CD14-positive monocyte (primary cell): ENCODE data around the gene GPC6. TPM values are rescaled to one million over a fixed set of nuclear protein-coding genes. Genes with fewer than 3 reads are reported as not detected.

Experiments used
- DNase-seq, 3 donors: peaks; one replicate each; pipeline ENCODE4 v3.0.0-alpha.2; 2011 to 2022
- H2AFZ ChIP-seq: 2 replicates; pipeline ENCODE4 v1.6.0; 2012; ENCODE audit warnings: mild to moderate bottlenecking, low read depth, low read length, inconsistent platforms; ENCODE audit not compliant: insufficient read depth, poor library complexity, severe bottlenecking
- H3K27ac ChIP-seq, 2 donors: 1 replicate in 1 of 2; 2 replicates in 1 of 2; pipeline ENCODE4 v1.5.1; 2012 to 2013; ENCODE audit warnings: low read length in 2 of 2, control low read depth in 1 of 2, inconsistent platforms in 1 of 2, low read depth in 1 of 2, mild to moderate bottlenecking in 1 of 2
- H3K27me3 ChIP-seq, 2 donors: one replicate each; pipeline versions ENCODE4 v1.6.0 to v1.6.1; 2011 to 2013; ENCODE audit warnings: low read length in 2 of 2; ENCODE audit not compliant: control insufficient read depth in 2 of 2, insufficient read depth in 2 of 2
- H3K36me3 ChIP-seq, 2 donors: replicated peaks in 1 of 2; 1 replicate in 1 of 2; 2 replicates in 1 of 2; pipeline versions ENCODE4 v1.5.1 to v1.6.1; 2012 to 2013; ENCODE audit warnings: low read length in 2 of 2, control low read depth in 1 of 2, inconsistent platforms in 1 of 2, mild to moderate bottlenecking in 1 of 2; ENCODE audit not compliant: insufficient read depth in 2 of 2, control insufficient read depth in 1 of 2
- H3K4me1 ChIP-seq, 2 donors: 1 replicate in 1 of 2; 2 replicates in 1 of 2; pipeline versions ENCODE4 v1.5.1 to v1.6.1; 2012 to 2013; ENCODE audit warnings: low read length in 2 of 2, control low read depth in 1 of 2, inconsistent platforms in 1 of 2, mild to moderate bottlenecking in 1 of 2, moderate library complexity in 1 of 2; ENCODE audit not compliant: insufficient read depth in 2 of 2, control insufficient read depth in 1 of 2
- H3K4me2 ChIP-seq: replicated peaks from 2 replicates; pipeline ENCODE3; 2012; ENCODE audit warnings: low read length, moderate library complexity, mild to moderate bottlenecking; ENCODE audit not compliant: poor library complexity, severe bottlenecking; ENCODE audit errors: extremely low read depth
- H3K4me3 ChIP-seq, 3 experiments: fragments of 200-600 bp in 1 of 3; sonication (generic) in 1 of 3; replicated peaks in 1 of 3; 1 replicate in 2 of 3; 2 replicates in 1 of 3; pipeline ENCODE4 v1.5.1; 2011 to 2013; ENCODE audit warnings: low read length in 3 of 3, mild to moderate bottlenecking in 3 of 3, control low read depth in 2 of 3, low read depth in 2 of 3, inconsistent platforms in 1 of 3, moderate library complexity in 1 of 3
- H3K79me2 ChIP-seq: 2 replicates; pipeline ENCODE4 v1.6.0; 2012; ENCODE audit warnings: mild to moderate bottlenecking, control low read depth, inconsistent platforms, low read length, moderate library complexity; ENCODE audit not compliant: insufficient read depth
- H3K9ac ChIP-seq: 2 replicates; pipeline ENCODE4 v1.6.0; 2017; ENCODE audit warnings: low read length, mild to moderate bottlenecking; ENCODE audit not compliant: insufficient read depth, poor library complexity, severe bottlenecking
- H3K9me3 ChIP-seq, 2 donors: replicated peaks in 1 of 2; 1 replicate in 1 of 2; 2 replicates in 1 of 2; pipeline versions ENCODE4 v1.5.1 to v1.6.1; 2012 to 2013; ENCODE audit warnings: low read length in 2 of 2, control low read depth in 1 of 2; ENCODE audit not compliant: control insufficient read depth in 1 of 2, insufficient read depth in 1 of 2
- H4K20me1 ChIP-seq: 2 replicates; pipeline ENCODE4 v1.6.0; 2012; ENCODE audit warnings: mild to moderate bottlenecking, low read length, control low read depth, moderate library complexity; ENCODE audit not compliant: insufficient read depth
- H3K27ac Mint-ChIP-seq, 7 donors: one replicate each; pipeline ENCODE4 v1.8.0; 2020; ENCODE audit warnings: mild to moderate bottlenecking in 7 of 7, mixed read lengths in 7 of 7, moderate library complexity in 6 of 7, inconsistent platforms in 2 of 7
- H3K27me3 Mint-ChIP-seq, 3 donors: one replicate each; pipeline ENCODE4 v1.8.0; 2021 to 2022; ENCODE audit warnings: low read depth in 3 of 3, mild to moderate bottlenecking in 3 of 3, mixed read lengths in 3 of 3, moderate library complexity in 3 of 3, inconsistent platforms in 1 of 3
- H3K36me3 Mint-ChIP-seq, 2 donors: one replicate each; pipeline ENCODE4 v1.8.0; 2020; ENCODE audit warnings: mixed read lengths in 2 of 2, inconsistent platforms in 1 of 2, mild to moderate bottlenecking in 1 of 2
- H3K4me1 Mint-ChIP-seq: one replicate; pipeline ENCODE4 v1.8.0; 2020; ENCODE audit warnings: mild to moderate bottlenecking, mixed read lengths
- H3K4me3 Mint-ChIP-seq, 2 donors: one replicate each; pipeline ENCODE4 v1.8.0; 2020; ENCODE audit warnings: mild to moderate bottlenecking in 2 of 2, mixed read lengths in 2 of 2, moderate library complexity in 1 of 2
- H3K9me3 Mint-ChIP-seq, 7 donors: one replicate each; pipeline ENCODE4 v1.8.0; 2020 to 2022; ENCODE audit warnings: mixed read lengths in 7 of 7, mild to moderate bottlenecking in 6 of 7, moderate library complexity in 6 of 7, inconsistent platforms in 2 of 7
- WGBS: methylation state at CpG from one replicate; pipeline ENCODE4 v1.1.5; 2013; ENCODE audit warnings: missing lambda C conversion rate; ENCODE audit not compliant: insufficient coverage; 5-methylcytosine and 5-hydroxymethylcytosine counted together
- intact Hi-C, 2 donors: fragments of 100-400 bp; cut with micrococcal nuclease; formaldehyde crosslinking; loops; one replicate each; pipeline versions ENCODE4 v1.15.0 to v1.15.1; 2023
- polyA plus RNA-seq, 3 donors: library from polyadenylated mRNA; depleted of rRNA in 1 of 3; unstranded in 2 of 3; stranded (reverse) in 1 of 3; fragments of 300-500 nt in 2 of 3; fragments of >200 nt in 1 of 3; fragmentation: Illumina TruSeq in 2 of 3; gene quantifications; 1 replicate in 2 of 3; 2 replicates in 1 of 3; pipeline ENCODE4 v1.2.3, GENCODE V29; 2012 to 2021
- TF ChIP-seq, protein P1 (sequence below): fragments of 200-600 bp; IDR thresholded peaks from one replicate; pipeline ENCODE4 v1.8.0; 2022; ENCODE audit warnings: antibody characterized with exemption, mild to moderate bottlenecking

The GPC6 gene
- polyA plus RNA-seq, 3 donors, result not detected

DNA sequence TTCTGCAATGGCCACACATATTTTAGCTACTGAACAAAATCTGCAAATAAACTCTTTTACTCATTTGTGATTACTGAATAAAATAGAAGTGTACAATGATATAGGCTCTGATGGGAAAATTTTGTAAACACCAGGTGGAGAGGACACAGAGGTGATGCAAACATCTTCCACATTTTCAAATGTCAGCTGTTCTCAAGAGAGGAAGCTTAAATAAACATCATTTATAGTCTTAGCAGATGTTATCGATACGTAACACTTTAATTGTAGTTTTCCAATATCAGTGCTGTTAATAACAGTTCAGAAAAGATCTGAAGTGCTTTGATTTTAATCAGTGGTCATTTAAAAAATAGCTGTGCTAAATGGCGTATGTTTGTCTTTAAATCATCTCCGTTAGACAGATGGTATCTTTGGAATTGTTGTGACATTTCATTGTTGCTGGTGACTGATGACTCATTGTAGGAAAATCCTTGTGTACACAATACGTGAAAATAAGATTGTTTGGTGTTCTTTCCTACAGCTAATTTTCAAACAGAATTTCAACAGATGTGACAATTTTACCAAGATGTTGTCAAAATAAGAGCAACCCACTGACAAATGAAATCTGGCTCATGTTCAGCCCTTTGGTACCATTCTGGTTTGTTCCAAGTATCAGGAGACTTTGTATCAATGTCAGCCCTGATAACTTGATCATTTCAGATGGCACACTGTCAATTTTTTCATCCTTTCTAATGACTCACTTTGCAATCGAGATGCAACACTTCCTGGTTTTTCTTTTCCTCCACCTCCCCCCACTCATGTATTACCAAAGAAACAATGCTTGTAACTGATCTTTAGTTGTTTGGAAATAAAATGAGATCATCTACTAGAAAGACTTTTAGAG, 736.9 kb downstream of the GPC6 start:
- H3K27me3 ChIP-seq, result no peaks in the 10 kb centered on the region
- Mint-ChIP-seq H3K36me3 (no peaks in the 10 kb centered on the region), H3K27me3 (no peaks in the 10 kb centered on the region), H3K27ac (no peak overlapping the region), H3K4me3 (no peak overlapping the region), H3K9me3 (peaks cover 0 to 15% (median 3%) of the 10 kb centered on the region in 7 donors), H3K4me1 (no peaks in the 10 kb centered on the region)
- no peak overlapping the region for H3K9ac ChIP-seq
- TF ChIP-seq, protein P1, sequence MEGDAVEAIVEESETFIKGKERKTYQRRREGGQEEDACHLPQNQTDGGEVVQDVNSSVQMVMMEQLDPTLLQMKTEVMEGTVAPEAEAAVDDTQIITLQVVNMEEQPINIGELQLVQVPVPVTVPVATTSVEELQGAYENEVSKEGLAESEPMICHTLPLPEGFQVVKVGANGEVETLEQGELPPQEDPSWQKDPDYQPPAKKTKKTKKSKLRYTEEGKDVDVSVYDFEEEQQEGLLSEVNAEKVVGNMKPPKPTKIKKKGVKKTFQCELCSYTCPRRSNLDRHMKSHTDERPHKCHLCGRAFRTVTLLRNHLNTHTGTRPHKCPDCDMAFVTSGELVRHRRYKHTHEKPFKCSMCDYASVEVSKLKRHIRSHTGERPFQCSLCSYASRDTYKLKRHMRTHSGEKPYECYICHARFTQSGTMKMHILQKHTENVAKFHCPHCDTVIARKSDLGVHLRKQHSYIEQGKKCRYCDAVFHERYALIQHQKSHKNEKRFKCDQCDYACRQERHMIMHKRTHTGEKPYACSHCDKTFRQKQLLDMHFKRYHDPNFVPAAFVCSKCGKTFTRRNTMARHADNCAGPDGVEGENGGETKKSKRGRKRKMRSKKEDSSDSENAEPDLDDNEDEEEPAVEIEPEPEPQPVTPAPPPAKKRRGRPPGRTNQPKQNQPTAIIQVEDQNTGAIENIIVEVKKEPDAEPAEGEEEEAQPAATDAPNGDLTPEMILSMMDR, result no peak
- H3K9me3 ChIP-seq, result peaks cover 0 to 6% of the 10 kb centered on the region in 2 donors
- H3K4me3 ChIP-seq, result no peak overlapping the region
- H4K20me1 ChIP-seq, result no peaks in the 10 kb centered on the region
- no peak for DNase-seq
- H3K79me2 ChIP-seq, result no peaks in the 10 kb centered on the region
- WGBS, result no CpG with 5 or more reads among the region's 6 CpGs
- intact Hi-C loops, result no loop called here
- no peaks in the 10 kb centered on the region for H3K4me1 ChIP-seq
- no peak overlapping the region for H3K27ac ChIP-seq
- no peak overlapping the region for H2AFZ ChIP-seq
- no peaks in the 10 kb centered on the region for H3K36me3 ChIP-seq
- no peak overlapping the region for H3K4me2 ChIP-seq

GRCh38 chr13:93964146-93964512, 737.5 kb downstream of the GPC6 start:
- no peaks in the 10 kb centered on the region for H3K36me3 ChIP-seq
- no peaks in the 10 kb centered on the region for H3K36me3 Mint-ChIP-seq

More at GRCh38 chr13:93964146-93964512, 737.5 kb downstream of the GPC6 start:
- no CpG with 5 or more reads among the region's 2 CpGs for WGBS
- no peak overlapping the region for H3K27ac Mint-ChIP-seq
- Histone ChIP-seq H3K4me2 (no peak overlapping the region), H3K79me2 (no peaks in the 10 kb centered on the region), H3K9me3 (peaks cover 0 to 6% of the 10 kb centered on the region in 2 donors), H3K4me1 (no peaks in the 10 kb centered on the region), H3K27me3 (no peaks in the 10 kb centered on the region), H3K4me3 (no peak overlapping the region), H3K9ac (no peak overlapping the region), H3K27ac (no peak overlapping the region), H2AFZ (no peak overlapping the region), H4K20me1 (no peaks in the 10 kb centered on the region)
- TF ChIP-seq, protein P1, result no peak
- no peaks in the 10 kb centered on the region for H3K4me1 Mint-ChIP-seq
- intact Hi-C loops, result no loop called here
- H3K9me3 Mint-ChIP-seq, result peaks cover 0 to 15% (median 3%) of the 10 kb centered on the region in 7 donors
- DNase-seq, result no peak
- no peaks in the 10 kb centered on the region for H3K27me3 Mint-ChIP-seq
- no peak overlapping the region for H3K4me3 Mint-ChIP-seq
